Left ventricle myocardium inferior (tissue), 1 donor: ENCODE data around the gene PRR9. TPM values are rescaled to one million over a fixed set of nuclear protein-coding genes. Genes with fewer than 3 reads are reported as not detected.

Source experiments
- DNase-seq: peaks from one replicate; pipeline ENCODE4 v3.0.0-alpha.2; 2020
- H3K27ac ChIP-seq: fragments of 200-600 bp; replicated peaks from 2 replicates; pipeline ENCODE4 v1.8.0; 2021
- H3K27me3 ChIP-seq: fragments of 200-600 bp; 2 replicates; pipeline ENCODE4 v1.8.0; 2021; ENCODE audit warnings: low read depth
- H3K36me3 ChIP-seq: fragments of 200-600 bp; 2 replicates; pipeline ENCODE4 v1.8.0; 2021
- H3K4me1 ChIP-seq: fragments of 200-600 bp; 2 replicates; pipeline ENCODE4 v1.8.0; 2021
- H3K4me3 ChIP-seq: fragments of 200-600 bp; 2 replicates; pipeline ENCODE4 v1.8.0; 2021; ENCODE audit warnings: mild to moderate bottlenecking, moderate library complexity
- H3K9me3 ChIP-seq: fragments of 200-600 bp; replicated peaks from 2 replicates; pipeline ENCODE4 v1.8.0; 2021
- CTCF ChIP-seq: fragments of 200-600 bp; IDR thresholded peaks from 2 replicates; pipeline ENCODE4 v1.8.0; 2021; ENCODE audit warnings: antibody characterized with exemption, mild to moderate bottlenecking, borderline replicate concordance
- intact Hi-C: fragments of 100-400 bp; cut with micrococcal nuclease; formaldehyde crosslinking; loops from one replicate; pipeline ENCODE4 v1.11.0; 2022
- total RNA-seq: library from RNA; stranded (reverse); fragmentation: NEBNext Ultra II Directional; extraction: Animal tissue kit (Norgen Biotek cat#: 25700); gene quantifications from one replicate; pipeline ENCODE4 v1.2.1, GENCODE V29; 2021
- donor health status: DM: no; HTN: yes; CAD: no; lungs with severe emphysema.

The PRR9 gene
- total RNA-seq, 1 donor from 2014 or later, result not detected

GRCh38 chr1:153203130-153203529 lies 14.3 kb upstream of the PRR9 start, which contains the start of gene LELP1:
Gene LELP1 (plus strand): TSS chr1:153203430. CDS start chr1:153204708, 1,278 bp downstream.
- Histone ChIP-seq H3K36me3 (no peaks in the 10 kb centered on the region), H3K4me1 (no peaks in the 10 kb centered on the region), H3K4me3 (no peak within 1 kb of the TSS), H3K27ac (no peak within 1 kb of the TSS), H3K9me3 (no peaks in the 10 kb centered on the region), H3K27me3 (peaks cover 57% of the 10 kb centered on the region)
- DNase-seq, result no peak
- no peak for TF ChIP-seq CTCF
- intact Hi-C loops, result no loop called here

- Histone ChIP-seq H3K36me3 (no peaks in the 10 kb centered on the region), H3K4me1 (no peaks in the 10 kb centered on the region), H3K4me3 (no peak overlapping the region), H3K27ac (no peak overlapping the region), H3K9me3 (no peaks in the 10 kb centered on the region), H3K27me3 (peaks cover 81% of the 10 kb centered on the region)
- intact Hi-C loops, result no loop called here
- DNase-seq, result no peak
- no peak for TF ChIP-seq CTCF
Observed at GRCh38 chr1:153206631-153207030, 10.8 kb upstream of the PRR9 start.

- H3K4me3 ChIP-seq, result no peak overlapping the region
- intact Hi-C loops, result no loop called here
- no peak overlapping the region for H3K27ac ChIP-seq
- H3K9me3 ChIP-seq, result no peaks in the 10 kb centered on the region
- no peaks in the 10 kb centered on the region for H3K36me3 ChIP-seq
- DNase-seq, result no peak
- no peak for TF ChIP-seq CTCF
- no peaks in the 10 kb centered on the region for H3K4me1 ChIP-seq
- H3K27me3 ChIP-seq, result peaks cover 82% of the 10 kb centered on the region
Observed at GRCh38 chr1:153210206-153210605, 7.2 kb upstream of the PRR9 start.

- no peak for TF ChIP-seq CTCF
- peaks cover 71% of the 10 kb centered on the region for H3K27me3 ChIP-seq
- intact Hi-C loops, result no loop called here
- no peak for DNase-seq
- no peak overlapping the region for H3K4me3 ChIP-seq
- no peaks in the 10 kb centered on the region for H3K36me3 ChIP-seq
- no peaks in the 10 kb centered on the region for H3K9me3 ChIP-seq
- H3K27ac ChIP-seq, result no peak overlapping the region
- H3K4me1 ChIP-seq, result no peaks in the 10 kb centered on the region
Observed at GRCh38 chr1:153212201-153212600, 5.2 kb upstream of the PRR9 start.

- Histone ChIP-seq H3K27ac (no peak overlapping the region), H3K4me3 (no peak overlapping the region), H3K4me1 (no peaks in the 10 kb centered on the region), H3K9me3 (no peaks in the 10 kb centered on the region), H3K36me3 (no peaks in the 10 kb centered on the region), H3K27me3 (peaks cover 72% of the 10 kb centered on the region)
- no peak for DNase-seq
- intact Hi-C loops, result no loop called here
- TF ChIP-seq CTCF, result no peak
Observed at GRCh38 chr1:153213519-153213918, 3.9 kb upstream of the PRR9 start.
